GM19467 (cell line): ENCODE results near the gene GSK3B.

ENCODE experiments used
- ATAC-seq: cut with Tn5 transposase; IDR thresholded peaks from one replicate; pipeline ENCODE4 v1.9.1; 2021; ENCODE audit warnings: mild to moderate bottlenecking, moderate library complexity; ENCODE audit not compliant: unreplicated experiment

Gene GSK3B

GRCh38 chr3:120098710-120099109, 4.5 kb upstream of the GSK3B start:
- no peak for ATAC-seq

- ATAC-seq, result no peak
Measured at GRCh38 chr3:120095979-120096426, 1.8 kb upstream of the GSK3B start.

GRCh38 chr3:120095226-120095978, 1.2 kb upstream of the GSK3B start:
- peak; percentile 44 for ATAC-seq

- ATAC-seq, result peak; percentile 65
Measured at GRCh38 chr3:120094776-120095225, 554 bp upstream of the GSK3B start.

GRCh38 chr3:120093119-120093910, 932 bp downstream of the GSK3B start:
- no peak for ATAC-seq

DNA sequence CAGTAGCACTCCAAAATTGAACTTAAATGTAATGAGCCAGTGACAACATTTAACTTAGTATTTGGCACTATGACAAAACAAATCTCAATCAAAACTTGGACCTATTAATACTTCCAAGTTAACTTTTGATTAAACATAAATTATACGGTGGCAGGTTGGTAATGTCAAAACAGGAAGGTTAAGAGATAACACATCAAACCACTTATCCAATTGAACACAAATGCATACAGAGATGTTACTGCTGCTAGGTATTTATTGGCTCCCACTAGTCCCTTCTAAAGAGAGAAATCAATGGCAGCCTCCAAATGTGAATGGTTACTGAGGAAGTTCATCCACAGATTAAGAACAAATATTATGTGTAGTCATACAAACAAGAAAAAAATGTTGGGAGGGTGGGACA, 1.8 kb downstream of the GSK3B start:
- ATAC-seq, result no peak

GRCh38 chr3:120090422-120090821, 3.8 kb downstream of the GSK3B start:
- no peak for ATAC-seq

DNA sequence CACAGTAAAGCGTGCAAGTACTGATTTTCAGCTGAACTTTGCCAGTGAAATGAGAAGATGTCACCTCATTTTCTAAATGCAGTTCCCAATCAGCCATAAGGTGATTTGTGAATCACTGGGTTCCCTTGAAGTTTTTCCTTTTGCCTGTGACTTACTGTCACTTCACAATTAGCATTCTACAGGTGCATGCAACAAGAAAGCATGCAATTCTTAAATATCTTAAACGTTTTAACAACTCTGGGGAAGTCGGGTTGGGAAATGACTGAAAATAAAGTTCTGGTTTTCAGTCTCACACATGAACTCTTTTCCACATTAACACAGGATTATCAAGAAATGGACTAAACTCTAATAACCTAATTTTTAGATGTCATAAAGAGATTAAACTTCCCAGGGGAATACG, 5.2 kb downstream of the GSK3B start:
- ATAC-seq, result no peak

GRCh38 chr3:120088622-120089021, 5.6 kb downstream of the GSK3B start:
- ATAC-seq, result no peak

DNA sequence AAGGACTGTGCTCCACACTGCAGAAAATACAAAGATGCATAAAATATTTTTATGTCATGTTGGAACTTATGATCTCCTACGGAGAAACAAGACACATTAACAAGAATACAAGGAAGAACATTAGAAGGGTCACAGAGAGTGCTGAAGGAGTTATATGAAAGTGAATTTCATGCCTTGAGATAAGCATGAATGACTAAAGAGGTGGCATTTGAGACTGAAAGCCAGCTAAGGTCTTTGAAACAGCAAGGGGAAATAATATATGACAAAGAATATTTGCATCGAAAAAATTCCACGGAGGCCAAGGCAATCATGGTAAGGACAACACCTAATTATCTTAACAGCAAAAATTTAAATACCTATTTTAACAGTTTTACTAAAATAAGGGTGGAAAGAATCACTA, 12.5 kb downstream of the GSK3B start:
- ATAC-seq, result peak; percentile 73

GRCh38 chr3:120080836-120081235, 13.4 kb downstream of the GSK3B start:
- ATAC-seq, result no peak

- ATAC-seq, result no peak
Measured at GRCh38 chr3:120077731-120078130, 16.5 kb downstream of the GSK3B start.

GRCh38 chr3:120072867-120073525, 21.3 kb downstream of the GSK3B start:
- ATAC-seq, result no peak

DNA sequence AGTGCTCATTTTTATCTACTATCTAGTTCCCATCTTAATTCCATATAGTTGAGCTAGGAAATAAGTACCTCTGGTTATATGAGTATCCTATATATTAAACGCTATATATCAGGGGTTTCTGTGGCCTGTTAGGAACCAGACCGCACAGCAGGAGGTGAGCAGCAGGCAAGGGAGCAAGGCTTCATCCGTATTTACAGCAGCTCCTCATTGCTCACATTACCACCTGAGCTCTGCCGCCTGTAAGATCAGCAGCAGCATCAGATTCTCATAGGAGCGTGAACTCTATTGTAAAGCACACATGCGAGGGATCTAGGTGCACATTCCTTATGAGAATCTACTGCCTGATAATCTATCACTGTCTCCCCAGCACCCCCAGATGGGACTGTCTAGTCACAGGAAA, 23.0 kb downstream of the GSK3B start:
- no peak for ATAC-seq

- ATAC-seq, result no peak
Measured at GRCh38 chr3:120070263-120070981, 23.8 kb downstream of the GSK3B start.

- ATAC-seq, result no peak
Measured at GRCh38 chr3:120067083-120067482, 27.2 kb downstream of the GSK3B start.

GRCh38 chr3:120066634-120067033, 27.6 kb downstream of the GSK3B start:
- ATAC-seq, result no peak

- no peak for ATAC-seq
Measured at GRCh38 chr3:120064641-120065040, 29.6 kb downstream of the GSK3B start.

DNA sequence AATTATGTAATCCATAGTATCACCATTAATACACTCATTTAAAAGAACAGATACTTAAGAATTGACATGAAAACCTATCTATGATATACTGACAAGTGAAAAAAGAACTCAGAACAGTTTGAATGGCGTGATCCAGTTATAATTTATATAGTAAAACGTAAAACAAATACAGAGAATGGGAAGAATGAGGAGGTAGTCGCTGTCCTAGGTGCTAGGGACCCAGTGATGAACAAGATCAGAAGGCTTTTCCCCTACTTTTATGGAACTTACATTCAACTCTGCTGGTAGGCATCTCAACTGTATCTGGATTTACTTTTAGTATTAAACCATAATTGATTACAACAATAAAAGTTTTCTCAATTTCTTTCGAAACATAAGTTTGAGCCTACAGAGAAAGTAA, 31.8 kb downstream of the GSK3B start:
- no peak for ATAC-seq

- ATAC-seq, result no peak
Measured at GRCh38 chr3:120059081-120059864, 35.0 kb downstream of the GSK3B start.
